Fibroblast of lung (primary cell): ENCODE data around the gene PSMA7. TPM values are rescaled to one million over a fixed set of nuclear protein-coding genes. Genes with fewer than 3 reads are reported as not detected.

Experiments used
- DNase-seq, 2 donors: peaks; one replicate each; pipeline versions ENCODE4 v3.0.0 to v3.0.0-alpha.2; 2010; ENCODE audit warnings: low read depth in 2 of 2
- H2AFZ ChIP-seq: 2 replicates; pipeline ENCODE4 v1.5.1; 2012; ENCODE audit warnings: low read length, control low read depth, inconsistent platforms
- H3K27ac ChIP-seq: 2 replicates; pipeline ENCODE4 v1.5.1; 2011; ENCODE audit warnings: low read length, control low read depth; ENCODE audit not compliant: insufficient read depth
- H3K27me3 ChIP-seq: 2 replicates; pipeline ENCODE4 v1.5.1; 2011; ENCODE audit warnings: mild to moderate bottlenecking, low read length; ENCODE audit not compliant: control insufficient read depth, insufficient read depth
- H3K36me3 ChIP-seq: 2 replicates; pipeline ENCODE4 v1.5.1; 2011; ENCODE audit warnings: low read length; ENCODE audit not compliant: control insufficient read depth, insufficient read depth
- H3K4me1 ChIP-seq: 2 replicates; pipeline ENCODE4 v1.5.1; 2011; ENCODE audit warnings: low read length; ENCODE audit not compliant: control insufficient read depth, insufficient read depth; ENCODE audit errors: extremely low read depth
- H3K4me2 ChIP-seq: 2 replicates; pipeline ENCODE4 v1.5.1; 2011; ENCODE audit warnings: low read length, control low read depth; ENCODE audit not compliant: insufficient read depth; ENCODE audit errors: extremely low read depth
- H3K4me3 ChIP-seq, 4 experiments: fragments of 200-600 bp in 1 of 4; sonication (generic) in 1 of 4; replicated peaks in 1 of 4; 2 replicates each; pipeline ENCODE4 v1.5.1; 2011 to 2016; ENCODE audit warnings: low read length in 4 of 4, low read depth in 3 of 4, mild to moderate bottlenecking in 3 of 4, control low read depth in 2 of 4, inconsistent platforms in 1 of 4, mixed read lengths in 1 of 4; ENCODE audit not compliant: insufficient read depth in 1 of 4; ENCODE audit errors: control extremely low read depth in 1 of 4
- H3K79me2 ChIP-seq: 2 replicates; pipeline ENCODE4 v1.5.1; 2012; ENCODE audit warnings: mild to moderate bottlenecking, low read length, inconsistent platforms; ENCODE audit not compliant: control insufficient read depth, insufficient read depth
- H3K9ac ChIP-seq: 2 replicates; pipeline ENCODE4 v1.5.1; 2011; ENCODE audit warnings: mild to moderate bottlenecking, low read length, control low read depth; ENCODE audit not compliant: insufficient read depth
- H3K9me3 ChIP-seq: 2 replicates; pipeline ENCODE4 v1.5.1; 2012; ENCODE audit warnings: low read depth, low read length; ENCODE audit not compliant: control insufficient read depth, insufficient read depth
- H4K20me1 ChIP-seq: 2 replicates; pipeline ENCODE4 v1.5.1; 2011; ENCODE audit warnings: low read length; ENCODE audit not compliant: control insufficient read depth, insufficient read depth; ENCODE audit errors: extremely low read depth
- EZH2 ChIP-seq: IDR thresholded peaks from 2 replicates; pipeline ENCODE4 v1.5.1; 2012; ENCODE audit warnings: low read length, control low read depth, mild to moderate bottlenecking; ENCODE audit errors: missing control alignments
- polyA plus RNA-seq, 2 donors: library from polyadenylated mRNA; depleted of rRNA in 1 of 2; stranded (reverse) in 1 of 2; unstranded in 1 of 2; fragments of >200 nt; gene quantifications; 2 replicates each; pipeline ENCODE4 v1.2.1, GENCODE V29; 2011 to 2012; ENCODE audit warnings: missing spikeins in 1 of 2
- total RNA-seq: library from RNA; depleted of rRNA; stranded (reverse); fragments of >200 nt; gene quantifications from 2 replicates; pipeline ENCODE4 v1.2.1, GENCODE V29; 2014
- TF ChIP-seq, protein P1 (sequence below), 2 donors: IDR thresholded peaks in 1 of 2; conservative IDR thresholded peaks in 1 of 2; 1 replicate in 1 of 2; 2 replicates in 1 of 2; pipeline ENCODE4 v1.5.1; 2011 to 2012; ENCODE audit warnings: low read length in 2 of 2, control low read depth in 1 of 2, inconsistent platforms in 1 of 2, low read depth in 1 of 2, mild to moderate bottlenecking in 1 of 2

PSMA7 gene
- total and polyA plus RNA-seq, 2 donors (not counting 1 experiment from before 2014, with no cell fraction given): 234 to 342 TPM

DNA sequence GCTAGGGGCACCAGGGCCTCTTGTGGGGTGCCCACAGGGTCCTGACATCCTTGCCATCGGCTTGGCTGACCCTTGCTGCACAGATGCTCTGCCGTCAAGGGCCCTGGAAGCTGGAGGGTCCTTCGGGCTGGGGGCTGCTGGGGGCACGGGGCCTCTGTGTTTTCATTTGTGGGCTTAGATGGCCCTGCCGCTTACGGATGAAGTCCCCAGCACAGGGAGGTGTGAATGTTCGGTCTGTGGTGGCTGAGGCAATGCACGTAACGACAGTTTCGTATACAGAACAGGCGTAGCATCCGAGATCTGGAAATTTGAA lies 14.8 kb upstream of the PSMA7 start:
- Histone ChIP-seq H3K27me3 (no peaks in the 10 kb centered on the region), H3K27ac (no peak overlapping the region), H3K36me3 (peaks cover 4% of the 10 kb centered on the region), H2AFZ (no peak overlapping the region), H3K9me3 (no peaks in the 10 kb centered on the region), H3K79me2 (peaks cover 20% of the 10 kb centered on the region), H3K4me3 (no peak overlapping the region), H4K20me1 (no peaks in the 10 kb centered on the region), H3K9ac (no peak overlapping the region), H3K4me1 (no peaks in the 10 kb centered on the region), H3K4me2 (no peak overlapping the region)
- TF ChIP-seq EZH2: no peak
- TF ChIP-seq, protein P1, sequence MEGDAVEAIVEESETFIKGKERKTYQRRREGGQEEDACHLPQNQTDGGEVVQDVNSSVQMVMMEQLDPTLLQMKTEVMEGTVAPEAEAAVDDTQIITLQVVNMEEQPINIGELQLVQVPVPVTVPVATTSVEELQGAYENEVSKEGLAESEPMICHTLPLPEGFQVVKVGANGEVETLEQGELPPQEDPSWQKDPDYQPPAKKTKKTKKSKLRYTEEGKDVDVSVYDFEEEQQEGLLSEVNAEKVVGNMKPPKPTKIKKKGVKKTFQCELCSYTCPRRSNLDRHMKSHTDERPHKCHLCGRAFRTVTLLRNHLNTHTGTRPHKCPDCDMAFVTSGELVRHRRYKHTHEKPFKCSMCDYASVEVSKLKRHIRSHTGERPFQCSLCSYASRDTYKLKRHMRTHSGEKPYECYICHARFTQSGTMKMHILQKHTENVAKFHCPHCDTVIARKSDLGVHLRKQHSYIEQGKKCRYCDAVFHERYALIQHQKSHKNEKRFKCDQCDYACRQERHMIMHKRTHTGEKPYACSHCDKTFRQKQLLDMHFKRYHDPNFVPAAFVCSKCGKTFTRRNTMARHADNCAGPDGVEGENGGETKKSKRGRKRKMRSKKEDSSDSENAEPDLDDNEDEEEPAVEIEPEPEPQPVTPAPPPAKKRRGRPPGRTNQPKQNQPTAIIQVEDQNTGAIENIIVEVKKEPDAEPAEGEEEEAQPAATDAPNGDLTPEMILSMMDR (conservative IDR thresholded peaks at IDR 0.05 in 1 of 2, IDR thresholded peaks at IDR 0.05 in 1 of 2; ENCODE audit: low read depth in 1 of 2, low read length in 2 of 2): no peak
- DNase-seq: no peak

DNA sequence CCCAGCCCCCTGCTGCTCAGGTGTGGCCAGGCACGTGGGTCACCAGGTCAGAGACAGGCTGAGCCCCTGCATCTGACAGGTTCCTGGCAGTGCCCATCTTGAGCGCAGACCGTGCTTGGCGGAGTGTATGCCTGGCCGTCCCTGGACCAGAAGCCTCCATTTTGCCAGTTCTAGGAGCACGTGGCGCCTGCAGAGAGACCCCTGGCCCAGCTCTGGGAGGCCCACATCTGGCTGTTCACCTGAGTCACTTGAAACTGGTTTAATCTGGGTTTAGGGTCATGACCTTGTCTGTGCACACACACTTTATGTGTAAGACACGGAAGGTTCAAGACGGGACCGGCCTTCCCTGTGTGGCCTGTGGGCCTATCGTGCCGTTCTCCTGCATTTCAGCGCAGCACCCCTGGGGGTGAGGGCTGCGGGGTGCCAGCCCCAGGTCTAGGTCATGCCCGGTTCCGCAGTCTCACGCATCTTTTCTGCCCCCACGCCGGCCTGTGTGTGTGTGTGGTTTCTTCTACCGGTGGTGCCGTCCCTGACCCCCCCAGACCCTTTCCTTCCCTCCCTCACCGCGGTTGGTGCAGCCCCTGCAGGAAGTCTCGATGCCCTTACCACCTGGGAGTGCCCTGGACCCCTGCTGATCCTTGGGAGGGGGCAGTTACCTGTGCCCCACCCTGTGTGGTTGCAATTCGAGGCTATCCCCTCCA lies 14.3 kb upstream of the PSMA7 start:
- H4K20me1 ChIP-seq: no peaks in the 10 kb centered on the region

DNA sequence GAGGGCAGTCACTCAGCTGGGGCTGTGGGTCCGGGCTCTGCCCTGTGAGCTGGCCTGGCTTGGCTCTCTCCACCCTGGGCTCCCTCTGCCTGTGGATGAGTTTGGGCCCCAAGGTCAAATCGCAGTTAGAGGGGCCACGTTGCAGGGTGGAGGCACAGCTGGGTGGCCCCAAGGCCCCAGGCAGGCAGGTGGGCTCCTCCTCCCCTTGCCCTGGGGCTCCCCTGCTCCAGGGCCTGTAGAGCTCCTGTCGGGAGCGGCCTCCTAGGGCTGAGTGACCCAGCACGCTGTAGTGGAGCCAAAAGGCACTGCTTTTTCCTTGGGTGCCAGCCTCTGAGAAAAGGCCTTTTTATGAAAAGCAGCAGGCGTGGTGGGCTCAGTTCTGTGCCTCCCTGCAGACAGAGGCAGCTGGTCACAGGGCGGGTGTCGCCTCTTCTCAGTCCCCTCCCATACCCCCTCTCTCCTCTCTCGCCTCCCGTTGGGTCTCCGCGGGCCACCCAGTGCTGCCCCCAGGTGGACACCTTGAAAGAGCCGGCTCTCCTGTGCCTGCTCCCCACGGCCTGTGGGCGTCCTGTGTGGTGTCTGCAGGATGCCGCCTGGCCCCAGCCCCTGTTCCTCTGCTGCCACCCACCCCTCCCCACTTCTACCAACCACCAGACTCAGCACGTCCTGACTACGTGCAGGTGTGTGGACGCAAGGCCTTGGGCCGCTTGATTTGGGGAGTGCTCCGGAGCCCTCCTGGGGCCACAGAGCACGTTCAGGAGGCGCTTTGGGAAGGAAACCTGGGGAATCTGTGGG lies 13.6 kb upstream of the PSMA7 start:
- no peak overlapping the region for H3K27ac ChIP-seq
- no peak overlapping the region for H3K9ac ChIP-seq
- no peak overlapping the region for H3K4me3 ChIP-seq
- peak; percentile 27 to 39 for DNase-seq
- H3K4me1 ChIP-seq: no peaks in the 10 kb centered on the region
- H2AFZ ChIP-seq: no peak overlapping the region
- no peaks in the 10 kb centered on the region for H4K20me1 ChIP-seq
- no peaks in the 10 kb centered on the region for H3K27me3 ChIP-seq
- no peak overlapping the region for H3K4me2 ChIP-seq
- H3K79me2 ChIP-seq: peaks cover 24% of the 10 kb centered on the region
- no peak for TF ChIP-seq EZH2
- TF ChIP-seq, protein P1 (conservative IDR thresholded peaks at IDR 0.05 in 1 of 2, IDR thresholded peaks at IDR 0.05 in 1 of 2; ENCODE audit: low read depth in 1 of 2, low read length in 2 of 2): peak; percentile 58 to 68
- H3K9me3 ChIP-seq: no peaks in the 10 kb centered on the region
- H3K36me3 ChIP-seq: peaks cover 1% of the 10 kb centered on the region

More for the DNA sequence above, 14.3 kb upstream of the PSMA7 start:
- Histone ChIP-seq H3K4me3 (no peak overlapping the region), H3K79me2 (peaks cover 21% of the 10 kb centered on the region), H3K27me3 (no peaks in the 10 kb centered on the region), H2AFZ (no peak overlapping the region), H3K9me3 (no peaks in the 10 kb centered on the region), H3K4me1 (no peaks in the 10 kb centered on the region), H3K36me3 (peaks cover under 1% of the 10 kb centered on the region), H3K9ac (no peak overlapping the region), H3K4me2 (no peak overlapping the region), H3K27ac (no peak overlapping the region)
- no peak for DNase-seq
- TF ChIP-seq, protein P1 (conservative IDR thresholded peaks at IDR 0.05 in 1 of 2, IDR thresholded peaks at IDR 0.05 in 1 of 2; ENCODE audit: low read depth in 1 of 2, low read length in 2 of 2): no peak
- TF ChIP-seq EZH2: no peak
